ENCODE measurements around the gene MTARC2. TPM values are rescaled to one million over a fixed set of nuclear protein-coding genes. Genes with fewer than 3 reads are reported as not detected.

MTARC2 gene
- total and polyA plus RNA-seq, 10 of the 15 experiments (the other 5 are each of a cell fraction or from before 2014, with no cell fraction given) = 1.9 to 5.5 (median 3.3) TPM

- TF ChIP-seq, protein P1, sequence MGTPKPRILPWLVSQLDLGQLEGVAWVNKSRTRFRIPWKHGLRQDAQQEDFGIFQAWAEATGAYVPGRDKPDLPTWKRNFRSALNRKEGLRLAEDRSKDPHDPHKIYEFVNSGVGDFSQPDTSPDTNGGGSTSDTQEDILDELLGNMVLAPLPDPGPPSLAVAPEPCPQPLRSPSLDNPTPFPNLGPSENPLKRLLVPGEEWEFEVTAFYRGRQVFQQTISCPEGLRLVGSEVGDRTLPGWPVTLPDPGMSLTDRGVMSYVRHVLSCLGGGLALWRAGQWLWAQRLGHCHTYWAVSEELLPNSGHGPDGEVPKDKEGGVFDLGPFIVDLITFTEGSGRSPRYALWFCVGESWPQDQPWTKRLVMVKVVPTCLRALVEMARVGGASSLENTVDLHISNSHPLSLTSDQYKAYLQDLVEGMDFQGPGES (IDR thresholded peaks at IDR 0.05) = no peak
- TF ChIP-seq KLF5 (IDR thresholded peaks at IDR 0.05; ENCODE audit: partially characterized antibody) = no peak
- no peak for TF ChIP-seq ZNF24 (IDR thresholded peaks at IDR 0.05)
- TF ChIP-seq FOS (IDR thresholded peaks at IDR 0.05; ENCODE audit: borderline replicate concordance, extremely low read depth, insufficient read length) = no peak
- no peak for TF ChIP-seq SMAD5 (IDR thresholded peaks at IDR 0.05; ENCODE audit: low read depth)
- TF ChIP-seq GATAD2B (conservative IDR thresholded peaks at IDR 0.05; ENCODE audit: low read depth) = no peak
- TF ChIP-seq ATF7 (IDR thresholded peaks at IDR 0.05; ENCODE audit: low read depth) = peak; percentile 71; the same call in 1 of the 2 replicates
- TF ChIP-seq MLLT1 (IDR thresholded peaks at IDR 0.05) = no peak
- TF ChIP-seq POLR2AphosphoS2 (IDR thresholded peaks at IDR 0.05; ENCODE audit: low read depth, low read length) = no peak
- TF ChIP-seq SRF (IDR thresholded peaks at IDR 0.05; ENCODE audit: low read depth in 2 of 2, low read length in 2 of 2) = no peak
- TF ChIP-seq BACH1 (IDR thresholded peaks at IDR 0.05; ENCODE audit: borderline replicate concordance) = no peak
- TF ChIP-seq CBFB (IDR thresholded peaks at IDR 0.05; ENCODE audit: low read depth) = no peak
- no peak for TF ChIP-seq NR2C2 (IDR thresholded peaks at IDR 0.05; ENCODE audit: borderline replicate concordance, control insufficient read depth, insufficient read length, low read depth)
- TF ChIP-seq CREB1 (IDR thresholded peaks at IDR 0.05; ENCODE audit: low read depth) = no peak
- TF ChIP-seq PRDM15 (CRISPR knock-in tag; IDR thresholded peaks at IDR 0.05) = no peak
- TF ChIP-seq EED (IDR thresholded peaks at IDR 0.05; ENCODE audit: low read depth) = peak; percentile 56; the same call in 1 of the 2 replicates
- no peak for TF ChIP-seq NBN (IDR thresholded peaks at IDR 0.05)
- TF ChIP-seq, protein P2, sequence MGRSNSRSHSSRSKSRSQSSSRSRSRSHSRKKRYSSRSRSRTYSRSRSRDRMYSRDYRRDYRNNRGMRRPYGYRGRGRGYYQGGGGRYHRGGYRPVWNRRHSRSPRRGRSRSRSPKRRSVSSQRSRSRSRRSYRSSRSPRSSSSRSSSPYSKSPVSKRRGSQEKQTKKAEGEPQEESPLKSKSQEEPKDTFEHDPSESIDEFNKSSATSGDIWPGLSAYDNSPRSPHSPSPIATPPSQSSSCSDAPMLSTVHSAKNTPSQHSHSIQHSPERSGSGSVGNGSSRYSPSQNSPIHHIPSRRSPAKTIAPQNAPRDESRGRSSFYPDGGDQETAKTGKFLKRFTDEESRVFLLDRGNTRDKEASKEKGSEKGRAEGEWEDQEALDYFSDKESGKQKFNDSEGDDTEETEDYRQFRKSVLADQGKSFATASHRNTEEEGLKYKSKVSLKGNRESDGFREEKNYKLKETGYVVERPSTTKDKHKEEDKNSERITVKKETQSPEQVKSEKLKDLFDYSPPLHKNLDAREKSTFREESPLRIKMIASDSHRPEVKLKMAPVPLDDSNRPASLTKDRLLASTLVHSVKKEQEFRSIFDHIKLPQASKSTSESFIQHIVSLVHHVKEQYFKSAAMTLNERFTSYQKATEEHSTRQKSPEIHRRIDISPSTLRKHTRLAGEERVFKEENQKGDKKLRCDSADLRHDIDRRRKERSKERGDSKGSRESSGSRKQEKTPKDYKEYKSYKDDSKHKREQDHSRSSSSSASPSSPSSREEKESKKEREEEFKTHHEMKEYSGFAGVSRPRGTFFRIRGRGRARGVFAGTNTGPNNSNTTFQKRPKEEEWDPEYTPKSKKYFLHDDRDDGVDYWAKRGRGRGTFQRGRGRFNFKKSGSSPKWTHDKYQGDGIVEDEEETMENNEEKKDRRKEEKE (IDR thresholded peaks at IDR 0.05) = no peak
- no peak for TF ChIP-seq ZBTB4 (CRISPR knock-in tag; IDR thresholded peaks at IDR 0.05)
- TF ChIP-seq CHD1 (IDR thresholded peaks at IDR 0.05; ENCODE audit: low read depth, low read length) = no peak
Observed at GRCh38 chr1:220701974-220702373, 46.1 kb upstream of the MTARC2 start (continued).

All from GM12878 (cell line).